Peyer's patch (tissue), 4 donors: ENCODE measurements around the gene MEIOB. TPM values are rescaled to one million over a fixed set of nuclear protein-coding genes. Genes with fewer than 3 reads are reported as not detected.
"Not testable (repeated sequence)": the region's sequence is repeated elsewhere in the genome, so short reads cannot be mapped to it uniquely, and the experiment has no call there.

Source experiments
- DNase-seq, 3 donors: peaks; one replicate each; pipeline ENCODE4 v3.0.0-alpha.2; 2017 to 2019
- H3K27ac ChIP-seq, 4 donors: fragments of 200-600 bp; sonication (generic); one replicate each; pipeline ENCODE4 v1.5.1; 2016 to 2019
- H3K27me3 ChIP-seq, 2 donors: fragments of 200-600 bp; sonication (generic); one replicate each; pipeline ENCODE4 v1.5.1; 2019
- H3K36me3 ChIP-seq, 3 donors: fragments of 200-600 bp; sonication (generic); one replicate each; pipeline ENCODE4 v1.5.1; 2016 to 2019
- H3K4me1 ChIP-seq, 4 donors: fragments of 200-600 bp; sonication (generic); one replicate each; pipeline ENCODE4 v1.5.1; 2016 to 2019
- H3K4me3 ChIP-seq, 4 donors: fragments of 200-600 bp; sonication (generic); 1 replicate in 3 of 4; 2 replicates in 1 of 4; pipeline ENCODE4 v1.5.1; 2016 to 2019; ENCODE audit warnings: mild to moderate bottlenecking in 1 of 4
- H3K9me3 ChIP-seq, 4 donors: fragments of 200-600 bp; sonication (generic); one replicate each; pipeline ENCODE4 v1.5.1; 2016 to 2019; ENCODE audit warnings: mild to moderate bottlenecking in 1 of 4
- POLR2A ChIP-seq, 2 donors: fragments of 450-650 bp; IDR thresholded peaks; one replicate each; pipeline ENCODE4 v1.5.1; 2017; ENCODE audit warnings: antibody characterized with exemption in 2 of 2, mild to moderate bottlenecking in 2 of 2, moderate library complexity in 2 of 2
- total RNA-seq, 4 donors: library from RNA; depleted of rRNA; stranded (reverse); fragments of >200 nt; gene quantifications; one replicate each; pipeline ENCODE4 v1.1.0, GENCODE V29; 2016
- TF ChIP-seq, protein P1 (sequence below), 6 experiments: fragments of 450-650 bp in 4 of 6; fragments of 200-600 bp in 2 of 6; sonication (generic) in 1 of 6; IDR thresholded peaks; one replicate each; pipeline ENCODE4 v1.5.1; 2017 to 2019; ENCODE audit warnings: antibody characterized with exemption in 6 of 6, mild to moderate bottlenecking in 3 of 6, moderate library complexity in 1 of 6

Gene MEIOB
- total RNA-seq, 4 donors from 2014 or later = not detected

DNA sequence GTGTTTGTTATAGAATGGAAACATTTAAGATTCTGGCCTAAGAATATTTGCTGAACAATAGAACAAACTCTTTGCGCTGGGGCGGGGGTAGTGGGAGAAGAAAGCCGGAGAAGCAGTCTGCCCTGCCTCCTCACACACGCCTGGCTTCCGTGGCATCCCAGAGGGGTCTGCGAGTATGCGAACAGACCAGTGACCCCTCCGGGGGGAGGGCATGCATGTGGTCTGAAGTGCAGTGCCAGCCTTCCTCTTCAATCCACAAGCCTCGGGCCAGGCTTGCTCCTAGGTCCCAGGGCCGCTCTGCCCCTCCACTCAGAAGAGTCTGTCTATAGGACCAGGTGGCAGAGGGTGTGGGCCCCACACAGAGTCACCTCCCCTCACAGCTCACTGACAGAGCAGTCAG is 64.3 kb downstream of the MEIOB start:
- peaks cover 0 to 46% (median 0%) of the 10 kb centered on the region in 3 donors for H3K36me3 ChIP-seq
- H3K27ac ChIP-seq = no peak overlapping the region
- no peaks in the 10 kb centered on the region for H3K9me3 ChIP-seq
- TF ChIP-seq, protein P1, sequence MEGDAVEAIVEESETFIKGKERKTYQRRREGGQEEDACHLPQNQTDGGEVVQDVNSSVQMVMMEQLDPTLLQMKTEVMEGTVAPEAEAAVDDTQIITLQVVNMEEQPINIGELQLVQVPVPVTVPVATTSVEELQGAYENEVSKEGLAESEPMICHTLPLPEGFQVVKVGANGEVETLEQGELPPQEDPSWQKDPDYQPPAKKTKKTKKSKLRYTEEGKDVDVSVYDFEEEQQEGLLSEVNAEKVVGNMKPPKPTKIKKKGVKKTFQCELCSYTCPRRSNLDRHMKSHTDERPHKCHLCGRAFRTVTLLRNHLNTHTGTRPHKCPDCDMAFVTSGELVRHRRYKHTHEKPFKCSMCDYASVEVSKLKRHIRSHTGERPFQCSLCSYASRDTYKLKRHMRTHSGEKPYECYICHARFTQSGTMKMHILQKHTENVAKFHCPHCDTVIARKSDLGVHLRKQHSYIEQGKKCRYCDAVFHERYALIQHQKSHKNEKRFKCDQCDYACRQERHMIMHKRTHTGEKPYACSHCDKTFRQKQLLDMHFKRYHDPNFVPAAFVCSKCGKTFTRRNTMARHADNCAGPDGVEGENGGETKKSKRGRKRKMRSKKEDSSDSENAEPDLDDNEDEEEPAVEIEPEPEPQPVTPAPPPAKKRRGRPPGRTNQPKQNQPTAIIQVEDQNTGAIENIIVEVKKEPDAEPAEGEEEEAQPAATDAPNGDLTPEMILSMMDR (IDR thresholded peaks at IDR 0.05) = no peak
- H3K27me3 ChIP-seq = no peaks in the 10 kb centered on the region
- DNase-seq = peak in 1 of 3 donors; percentile 42
- no peak overlapping the region for H3K4me3 ChIP-seq
- H3K4me1 ChIP-seq = no peaks in the 10 kb centered on the region

DNA sequence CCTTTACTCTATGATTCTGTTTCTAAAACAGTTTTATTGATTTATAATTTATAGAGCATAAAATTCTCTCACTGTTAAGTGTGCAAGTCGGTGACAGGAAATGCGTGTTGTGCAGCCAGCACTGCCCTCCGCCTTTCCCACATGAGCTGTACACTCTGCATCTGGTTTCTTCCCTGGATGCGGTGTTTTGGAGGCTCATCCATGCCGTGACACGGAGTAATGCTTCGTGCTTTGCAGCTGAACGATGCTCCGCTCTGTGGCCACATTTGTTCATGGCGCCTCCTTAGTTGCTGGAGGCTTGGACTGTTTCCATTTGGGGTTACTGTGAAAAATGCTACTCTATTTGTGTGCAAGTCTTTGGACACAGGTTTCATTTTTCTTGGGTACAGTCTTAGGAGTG is 71.3 kb downstream of the MEIOB start:
- H3K27ac ChIP-seq = no peak overlapping the region
- H3K4me1 ChIP-seq = no peaks in the 10 kb centered on the region
- no peaks in the 10 kb centered on the region for H3K27me3 ChIP-seq
- H3K4me3 ChIP-seq = no peak overlapping the region
- DNase-seq = no peak
- H3K9me3 ChIP-seq = peaks cover 0 to 4% (median 0%) of the 10 kb centered on the region in 4 donors
- TF ChIP-seq POLR2A (IDR thresholded peaks at IDR 0.05) = no peak
- TF ChIP-seq, protein P1 (IDR thresholded peaks at IDR 0.05) = no peak
- H3K36me3 ChIP-seq = no peaks in the 10 kb centered on the region

DNA sequence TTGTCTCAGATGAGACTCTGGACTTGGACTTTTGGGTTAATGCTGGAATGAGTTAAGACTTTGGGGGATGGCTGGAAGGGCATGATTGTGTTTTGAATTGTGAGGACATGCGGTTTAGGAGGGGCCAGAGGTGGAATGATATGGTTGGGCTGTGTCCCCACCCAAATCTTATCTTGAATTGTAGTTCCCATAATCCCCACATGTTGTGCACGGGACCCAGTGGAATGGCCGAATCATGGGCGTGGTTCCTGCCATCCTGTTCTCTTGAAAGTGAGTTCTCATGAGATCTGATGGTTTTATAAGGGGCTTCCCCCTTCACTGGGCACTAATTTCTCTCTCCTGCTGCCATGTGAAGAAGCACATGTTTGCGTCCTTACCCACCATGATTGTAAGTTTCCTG is 72.7 kb downstream of the MEIOB start:
- not testable (repeated sequence) for H3K4me1 ChIP-seq, H3K4me3 ChIP-seq, H3K9me3 ChIP-seq, H3K27ac ChIP-seq, H3K27me3 ChIP-seq, H3K36me3 ChIP-seq, DNase-seq

DNA sequence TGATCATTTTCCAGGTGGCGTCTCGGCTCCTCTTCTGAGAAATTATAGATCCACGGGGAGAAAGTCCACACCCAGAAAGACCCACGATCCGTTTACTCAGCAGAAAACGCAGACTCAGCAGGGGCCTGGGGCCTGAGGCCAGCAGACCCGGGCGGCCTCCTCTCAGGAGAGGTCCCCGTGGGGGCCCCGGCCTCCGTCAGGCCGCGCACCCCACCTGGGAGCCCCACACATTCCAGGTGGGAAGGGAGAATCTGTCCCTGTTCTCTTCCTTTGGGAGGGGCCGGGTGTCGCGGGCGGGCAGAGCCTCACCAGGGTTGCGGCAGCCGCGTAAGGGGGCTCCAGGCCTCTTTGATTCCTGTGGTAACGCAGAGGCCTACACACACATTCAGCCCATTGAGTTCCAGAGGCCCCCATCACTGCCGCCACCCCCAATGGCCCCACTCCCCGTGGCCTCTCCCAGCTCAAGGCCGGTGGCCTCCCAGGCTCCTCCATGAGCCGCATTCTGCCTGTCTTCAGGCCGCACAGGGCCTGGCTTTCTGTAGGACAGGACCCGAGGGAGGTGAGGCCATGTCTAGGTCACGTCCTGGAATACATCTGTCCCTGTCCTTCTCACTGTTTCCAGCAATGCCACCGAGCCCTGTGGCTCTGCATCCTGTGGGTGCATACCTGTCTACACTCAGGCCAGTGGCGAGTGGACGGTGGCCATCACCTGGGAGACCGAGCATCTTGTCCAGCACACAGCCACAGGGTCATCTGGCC is 76.9 kb downstream of the MEIOB start:
- Histone ChIP-seq H3K27me3 (no peaks in the 10 kb centered on the region), H3K4me3 (no peak overlapping the region), H3K36me3 (peaks cover 0 to 7% (median 0%) of the 10 kb centered on the region in 3 donors), H3K27ac (no peak overlapping the region), H3K4me1 (no peaks in the 10 kb centered on the region), H3K9me3 (peaks cover 0 to 4% (median 0%) of the 10 kb centered on the region in 4 donors)
- TF ChIP-seq, protein P1 (IDR thresholded peaks at IDR 0.05) = no peak
- DNase-seq = no peak

DNA sequence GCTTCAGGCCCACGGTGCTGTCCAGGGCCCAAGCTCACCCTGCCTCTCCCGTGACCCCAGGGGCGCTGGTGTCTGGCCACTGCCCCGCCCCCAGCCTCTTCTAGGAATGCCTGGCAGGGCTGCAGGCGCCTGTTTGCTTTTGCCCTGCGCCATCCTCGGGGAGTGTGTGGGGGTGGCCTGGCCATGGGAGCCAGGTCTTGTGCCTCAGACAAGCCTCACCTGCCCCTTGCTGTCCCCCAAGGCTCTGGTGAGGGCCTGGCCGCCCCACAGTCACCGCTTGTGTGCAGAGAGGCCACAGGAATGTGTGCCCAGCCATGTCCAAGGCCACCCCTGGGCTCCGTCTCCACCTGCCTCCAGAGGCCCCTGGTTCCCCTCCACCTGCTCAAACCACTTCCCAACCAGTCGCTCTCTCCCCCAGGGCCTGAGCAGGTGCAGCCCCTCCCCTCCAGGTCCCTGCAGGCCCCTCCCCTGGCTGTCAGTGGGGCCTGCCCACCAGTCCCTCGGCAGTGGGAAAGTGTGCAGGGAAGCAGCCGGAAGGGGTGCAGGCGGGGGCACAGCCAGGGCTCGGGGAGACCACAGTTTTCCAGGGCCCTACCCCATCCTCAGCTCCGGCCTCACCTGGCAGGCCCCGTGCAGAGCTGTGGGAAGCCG is 77.6 kb downstream of the MEIOB start:
- DNase-seq = peak in 1 of 3 donors; percentile 47
- H3K27ac ChIP-seq = no peak overlapping the region
- peaks cover 0 to 12% (median 0%) of the 10 kb centered on the region in 3 donors for H3K36me3 ChIP-seq
- TF ChIP-seq, protein P1 (IDR thresholded peaks at IDR 0.05) = no peak
- no peak for TF ChIP-seq POLR2A (IDR thresholded peaks at IDR 0.05)
- H3K4me1 ChIP-seq = no peaks in the 10 kb centered on the region
- peaks cover 0 to 4% (median 0%) of the 10 kb centered on the region in 4 donors for H3K9me3 ChIP-seq
- no peaks in the 10 kb centered on the region for H3K27me3 ChIP-seq
- H3K4me3 ChIP-seq = no peak overlapping the region

DNA sequence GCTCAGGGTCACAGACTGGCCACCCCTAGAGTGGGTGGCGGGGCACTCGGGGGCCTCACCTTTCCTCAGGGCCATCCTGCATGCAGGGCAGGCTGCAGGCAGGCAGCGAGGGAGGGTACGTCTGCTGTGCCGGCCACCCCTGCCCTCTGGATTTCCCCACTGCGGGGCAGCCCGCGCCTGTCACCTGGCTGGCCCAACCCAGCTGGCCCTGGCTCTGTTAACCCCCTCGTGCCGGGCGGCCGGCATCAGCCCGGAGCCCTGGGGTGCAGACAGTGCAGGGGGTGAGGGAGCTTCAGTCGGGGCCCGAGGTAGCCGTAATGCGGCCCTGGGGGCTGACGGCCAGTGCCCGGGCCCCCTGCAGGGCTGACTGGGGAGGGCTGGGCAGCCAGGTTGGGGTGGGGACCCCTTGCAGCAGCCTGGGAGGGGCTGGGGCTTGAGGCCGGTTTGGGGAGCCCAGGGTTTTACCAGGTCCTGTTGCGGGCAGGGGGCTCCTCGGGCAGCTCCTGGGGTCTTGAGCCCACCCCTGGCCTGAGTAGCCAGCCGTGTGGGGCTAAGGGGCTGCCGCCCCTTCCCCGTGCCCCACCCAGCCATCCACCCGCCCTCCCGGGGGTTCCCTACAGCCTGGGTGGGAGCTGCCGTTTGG is 78.3 kb downstream of the MEIOB start, which contains the start of gene IGFALS:
Gene IGFALS (minus strand): TSS at position 128 of the 643 bp plus-strand sequence. CDS start 53 bp downstream, at position 75.
- H3K27me3 ChIP-seq = no peaks in the 10 kb centered on the region
- H3K27ac ChIP-seq = no peak within 1 kb of the TSS
- TF ChIP-seq POLR2A (IDR thresholded peaks at IDR 0.05) = no peak
- TF ChIP-seq, protein P1 (IDR thresholded peaks at IDR 0.05) = no peak
- peaks cover 0 to 18% (median 0%) of the 10 kb centered on the region in 3 donors for H3K36me3 ChIP-seq
- DNase-seq = peak in 2 of 3 donors; percentile 41 to 53
- no peaks in the 10 kb centered on the region for H3K4me1 ChIP-seq
- no peak within 1 kb of the TSS for H3K4me3 ChIP-seq
- H3K9me3 ChIP-seq = peaks cover 0 to 4% (median 0%) of the 10 kb centered on the region in 4 donors
